Bronchial smooth muscle cell (primary cell): ENCODE measurements around the gene PIK3R2. TPM values are rescaled to one million over a fixed set of nuclear protein-coding genes. Genes with fewer than 3 reads are reported as not detected.

Experiments
- total RNA-seq: library from RNA; depleted of rRNA; stranded (reverse); fragments of >200 nt; gene quantifications from 2 replicates; pipeline ENCODE4 v1.2.1, GENCODE V29; 2014

The PIK3R2 gene
- total RNA-seq: 2.0 and 8.4 TPM in 2 replicates

GRCh38 chr19:18152817-18153555 lies at the start of gene PIK3R2:
TSS of gene PIK3R2 (plus strand) at chr19:18153163. CDS start at chr19:18155880, 2,717 bp downstream.

GRCh38 chr19:18173572-18174288 lies 20.8 kb downstream of the PIK3R2 start, which contains the start of gene IFI30:
TSS of gene IFI30 (plus strand) at chr19:18173813. CDS start at chr19:18173842, 29 bp downstream.

GRCh38 chr19:18192673-18193387 lies 39.9 kb downstream of the PIK3R2 start, which contains the start of gene MPV17L2:
TSS of gene MPV17L2 (plus strand) at chr19:18193218. CDS start at chr19:18193282, 64 bp downstream.

GRCh38 chr19:18203863-18204393 lies 51.0 kb downstream of the PIK3R2 start, which contains the start of gene RAB3A:
TSS of gene RAB3A (minus strand) at chr19:18204042. CDS start at chr19:18202740, 1,302 bp downstream.

Other genes starting within 250 kb of the PIK3R2 start
- 40.4 and 41.1 TPM in 2 replicates for gene CCDC124, start 220.1 kb upstream of the PIK3R2 start, total RNA-seq
- 0.34 TPM in 1 of 2 replicates, not detected in the other for gene KCNN1, start 186.1 kb upstream of the PIK3R2 start, total RNA-seq
- gene ARRDC2, start 145.0 kb upstream of the PIK3R2 start, total RNA-seq: 4.6 and 6.1 TPM in 2 replicates
- 0.32 TPM in 1 of 2 replicates, not detected in the other for gene IL12RB1, start 66.2 kb upstream of the PIK3R2 start, total RNA-seq
- 1.9 and 3.0 TPM in 2 replicates for gene MAST3, start 55.4 kb upstream of the PIK3R2 start, total RNA-seq
- gene IFI30, start 20.6 kb downstream of the PIK3R2 start, total RNA-seq: 9.5 and 35.3 TPM in 2 replicates
- gene MPV17L2, start 40.1 kb downstream of the PIK3R2 start, total RNA-seq: 4.2 and 5.2 TPM in 2 replicates
- 3.2 and 11.1 TPM in 2 replicates for gene RAB3A, start 50.9 kb downstream of the PIK3R2 start, total RNA-seq
- gene PDE4C, start 73.3 kb downstream of the PIK3R2 start, total RNA-seq: 2.2 and 2.9 TPM in 2 replicates
- 0.43 and 0.63 TPM in 2 replicates for gene IQCN, start 121.3 kb downstream of the PIK3R2 start, total RNA-seq
- gene JUND, start 128.5 kb downstream of the PIK3R2 start, total RNA-seq: 71.4 and 107 TPM in 2 replicates
- 59.2 and 128 TPM in 2 replicates for gene LSM4, start 169.9 kb downstream of the PIK3R2 start, total RNA-seq
- 42.6 and 66.2 TPM in 2 replicates for gene PGPEP1, start 187.4 kb downstream of the PIK3R2 start, total RNA-seq
- gene GDF15, start 233.0 kb downstream of the PIK3R2 start, total RNA-seq: 33.8 and 41.9 TPM in 2 replicates
- gene LRRC25, start 244.5 kb downstream of the PIK3R2 start, total RNA-seq: 0.16 and 0.34 TPM in 2 replicates